Activated naive CD4-positive, alpha-beta T cell treated with anti-CD3 and anti-CD28 coated beads for 36 hours (primary cell): ENCODE results near the gene L3MBTL4. TPM values are rescaled to one million over a fixed set of nuclear protein-coding genes. Genes with fewer than 3 reads are reported as not detected.

Experiments used
- CTCF ChIA-PET: fragments of 350-600 bp; sonication (Branson Sonifier 250); formaldehyde crosslinking; loops from one replicate; lab custom pipeline; 2021; ENCODE audit warnings: antibody characterized with exemption; lab: Charles Lee
- DNase-seq: peaks from one replicate; pipeline ENCODE4 v3.0.0-alpha.2; 2020
- H3K27ac Mint-ChIP-seq: one replicate; pipeline ENCODE4 v1.8.0; 2021; ENCODE audit warnings: mild to moderate bottlenecking, mixed read lengths
- H3K27me3 Mint-ChIP-seq: one replicate; pipeline ENCODE4 v1.8.0; 2021; ENCODE audit warnings: low read depth, mixed read lengths
- H3K36me3 Mint-ChIP-seq: one replicate; pipeline ENCODE4 v1.8.0; 2021; ENCODE audit warnings: low read depth, mixed read lengths
- H3K4me1 Mint-ChIP-seq: one replicate; pipeline ENCODE4 v1.8.0; 2021; ENCODE audit warnings: low read depth, mixed read lengths
- H3K4me3 Mint-ChIP-seq: one replicate; pipeline ENCODE4 v1.8.0; 2021; ENCODE audit warnings: mild to moderate bottlenecking, moderate library complexity, mixed read lengths
- H3K9me3 Mint-ChIP-seq: one replicate; pipeline ENCODE4 v1.8.0; 2021; ENCODE audit warnings: mixed read lengths
- intact Hi-C: fragments of 100-400 bp; cut with micrococcal nuclease; formaldehyde crosslinking; loops from one replicate; pipeline ENCODE4 v1.15.1; 2023
- total RNA-seq, 2 experiments: library from RNA; stranded (reverse); gene quantifications; one replicate each; pipeline ENCODE4 v1.2.3, GENCODE V29; 2021

The L3MBTL4 gene
- total RNA-seq, 2 experiments from 2014 or later: 0.05 to 0.10 TPM

DNA sequence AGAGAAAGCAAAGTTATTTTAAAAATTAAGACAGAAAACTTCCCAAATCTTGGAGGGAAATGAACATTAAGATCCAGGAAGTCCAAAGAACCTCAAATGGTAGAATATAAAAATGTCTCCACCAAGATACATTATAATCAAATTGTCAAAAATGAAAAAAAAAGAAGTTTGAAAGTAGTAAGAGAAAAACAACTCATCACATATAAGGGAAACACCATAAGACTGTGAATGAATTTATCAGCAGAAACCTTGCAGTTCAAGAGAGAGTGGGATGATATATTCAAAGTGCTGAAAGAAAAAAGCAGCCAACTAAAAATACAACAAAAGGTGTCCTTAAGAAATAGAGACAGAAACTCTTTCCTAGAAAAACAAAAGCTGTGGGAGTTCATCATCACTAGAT is 73.0 kb downstream of the L3MBTL4 start:
- no peak for DNase-seq
- no peaks in the 10 kb centered on the region for H3K27me3 Mint-ChIP-seq

DNA sequence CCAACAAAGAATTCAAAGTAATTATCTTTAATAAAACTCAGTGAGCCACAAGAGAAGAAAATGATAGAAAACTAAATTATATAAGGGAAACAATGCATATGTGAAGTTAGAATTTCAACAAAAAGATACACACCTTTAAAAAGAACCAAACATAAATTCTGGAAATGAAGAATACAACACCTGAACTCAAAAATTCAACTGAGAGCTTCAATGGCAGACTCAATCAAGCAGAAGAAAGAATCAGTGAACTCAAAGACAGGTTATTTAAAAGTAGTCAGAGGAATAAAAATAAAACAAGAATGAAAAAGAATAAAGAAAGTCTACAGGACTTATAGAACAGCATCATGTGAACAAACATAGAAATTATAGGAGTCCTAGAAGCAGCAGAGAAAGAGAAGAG is 73.4 kb downstream of the L3MBTL4 start:
- CTCF ChIA-PET: no interaction called here
- peaks cover 20% of the 10 kb centered on the region for H3K9me3 Mint-ChIP-seq
- no peak overlapping the region for H3K27ac Mint-ChIP-seq
- no peak for DNase-seq
- intact Hi-C loops: no loop called here
- H3K36me3 Mint-ChIP-seq: peaks cover 2% of the 10 kb centered on the region
- no peaks in the 10 kb centered on the region for H3K27me3 Mint-ChIP-seq
- H3K4me3 Mint-ChIP-seq: no peak overlapping the region
- H3K4me1 Mint-ChIP-seq: no peaks in the 10 kb centered on the region

More for the DNA sequence above, 73.0 kb downstream of the L3MBTL4 start:
- intact Hi-C loops: no loop called here
- Mint-ChIP-seq H3K4me3 (no peak overlapping the region), H3K9me3 (peaks cover 20% of the 10 kb centered on the region), H3K4me1 (no peaks in the 10 kb centered on the region), H3K36me3 (peaks cover 2% of the 10 kb centered on the region), H3K27ac (no peak overlapping the region)
- CTCF ChIA-PET: interaction anchor here (0.6 to 0.8 kb wide), 2 partner anchors 11 to 727 kb away, joined by 3 read pairs; no protein-coding TSS in a partner anchor

GRCh38 chr18:6340121-6340520 is 74.6 kb downstream of the L3MBTL4 start:
- Mint-ChIP-seq H3K4me1 (no peaks in the 10 kb centered on the region), H3K9me3 (peaks cover 22% of the 10 kb centered on the region), H3K36me3 (peaks cover 2% of the 10 kb centered on the region), H3K4me3 (no peak overlapping the region), H3K27me3 (no peaks in the 10 kb centered on the region), H3K27ac (no peak overlapping the region)
- no peak for DNase-seq
- intact Hi-C loops: no loop called here
- CTCF ChIA-PET: no interaction called here

DNA sequence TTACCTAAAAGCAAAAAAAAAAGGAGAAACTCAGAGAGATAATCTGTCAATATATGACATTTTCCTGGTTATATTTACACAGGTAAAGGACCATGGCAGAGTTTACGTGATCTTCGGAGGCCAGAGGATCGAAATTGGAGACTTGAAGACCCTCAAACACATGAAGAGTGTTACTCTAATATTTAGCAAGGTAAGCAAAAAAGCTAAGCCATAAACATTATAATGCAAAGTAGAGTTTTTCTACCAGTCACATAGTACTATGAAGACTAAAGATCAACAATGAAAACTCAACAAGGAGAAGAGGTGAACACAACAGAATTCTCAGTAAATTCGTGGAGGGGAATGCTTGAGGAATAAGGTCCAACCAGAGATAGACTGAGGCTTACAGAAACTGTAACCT is 78.5 kb downstream of the L3MBTL4 start:
- no peak for DNase-seq
- Mint-ChIP-seq H3K27me3 (no peaks in the 10 kb centered on the region), H3K9me3 (peaks cover 17% of the 10 kb centered on the region), H3K4me1 (no peaks in the 10 kb centered on the region), H3K36me3 (no peaks in the 10 kb centered on the region), H3K4me3 (no peak overlapping the region), H3K27ac (no peak overlapping the region)
- intact Hi-C loops: no loop called here
- CTCF ChIA-PET: no interaction called here

DNA sequence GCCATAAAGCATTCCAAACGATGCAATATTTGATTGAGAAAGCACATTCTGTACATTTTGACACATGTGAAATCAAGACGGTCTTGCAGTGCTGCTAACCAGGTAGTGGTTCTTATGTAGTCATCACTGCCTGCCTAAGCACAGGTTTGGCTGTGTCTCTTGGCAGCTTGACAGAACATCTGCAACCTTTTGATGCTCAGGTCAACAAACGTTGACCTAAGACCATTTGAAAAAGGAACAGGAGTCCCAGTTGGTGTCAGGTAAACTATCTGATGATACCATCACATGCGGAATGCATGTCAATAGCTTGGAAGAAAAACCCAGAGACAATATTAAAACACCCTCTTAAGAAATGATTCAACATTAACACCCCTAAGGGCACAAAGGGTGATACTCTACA is 80.7 kb downstream of the L3MBTL4 start:
- no peak for DNase-seq
- CTCF ChIA-PET: no interaction called here
- Mint-ChIP-seq H3K36me3 (no peaks in the 10 kb centered on the region), H3K27ac (no peak overlapping the region), H3K27me3 (no peaks in the 10 kb centered on the region), H3K4me1 (no peaks in the 10 kb centered on the region), H3K4me3 (no peak overlapping the region), H3K9me3 (peaks cover 8% of the 10 kb centered on the region)
- intact Hi-C loops: no loop called here

- no peaks in the 10 kb centered on the region for H3K27me3 Mint-ChIP-seq
- no peaks in the 10 kb centered on the region for H3K4me1 Mint-ChIP-seq
- H3K27ac Mint-ChIP-seq: no peak overlapping the region
- H3K4me3 Mint-ChIP-seq: no peak overlapping the region
- DNase-seq: no peak
- CTCF ChIA-PET: interaction anchor here (1.0 kb wide), 1 partner anchor 10 kb away, joined by 3 read pairs; no protein-coding TSS in a partner anchor
- H3K9me3 Mint-ChIP-seq: peaks cover 5% of the 10 kb centered on the region
- intact Hi-C loops: no loop called here
- H3K36me3 Mint-ChIP-seq: no peaks in the 10 kb centered on the region
Observed at GRCh38 chr18:6331872-6332271, 82.8 kb downstream of the L3MBTL4 start.

GRCh38 chr18:6330786-6331185 is 83.9 kb downstream of the L3MBTL4 start:
- CTCF ChIA-PET: interaction anchor here (1.0 kb wide), 1 partner anchor 11 kb away, joined by 3 read pairs; no protein-coding TSS in a partner anchor
- intact Hi-C loops: no loop called here
- Mint-ChIP-seq H3K27me3 (no peaks in the 10 kb centered on the region), H3K27ac (no peak overlapping the region), H3K4me3 (no peak overlapping the region), H3K9me3 (peaks cover 5% of the 10 kb centered on the region), H3K4me1 (no peaks in the 10 kb centered on the region), H3K36me3 (no peaks in the 10 kb centered on the region)
- no peak for DNase-seq

DNA sequence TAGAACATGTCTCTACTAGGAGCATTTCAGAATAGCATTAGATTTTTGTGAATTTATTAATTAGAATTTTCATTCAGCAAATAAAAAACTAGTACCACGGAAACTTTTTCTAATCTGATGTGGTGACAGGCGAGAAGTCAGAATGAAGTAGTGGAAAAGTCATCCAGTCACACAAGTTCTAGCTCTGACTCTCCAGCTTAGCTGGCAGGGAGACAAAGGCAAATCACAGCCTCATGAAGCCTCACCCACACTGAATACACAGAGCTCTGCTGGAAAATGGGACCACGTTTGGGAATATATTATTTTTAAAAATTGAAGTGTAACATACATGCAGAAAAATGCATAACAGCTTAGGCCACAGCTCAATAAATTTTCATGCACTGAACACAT is 86.1 kb downstream of the L3MBTL4 start:
- H3K4me1 Mint-ChIP-seq: no peaks in the 10 kb centered on the region
- H3K4me3 Mint-ChIP-seq: no peak overlapping the region
- H3K27ac Mint-ChIP-seq: no peak overlapping the region
- peaks cover 2% of the 10 kb centered on the region for H3K9me3 Mint-ChIP-seq
- CTCF ChIA-PET: no interaction called here
- H3K36me3 Mint-ChIP-seq: no peaks in the 10 kb centered on the region
- H3K27me3 Mint-ChIP-seq: no peaks in the 10 kb centered on the region
- DNase-seq: no peak
- intact Hi-C loops: no loop called here

DNA sequence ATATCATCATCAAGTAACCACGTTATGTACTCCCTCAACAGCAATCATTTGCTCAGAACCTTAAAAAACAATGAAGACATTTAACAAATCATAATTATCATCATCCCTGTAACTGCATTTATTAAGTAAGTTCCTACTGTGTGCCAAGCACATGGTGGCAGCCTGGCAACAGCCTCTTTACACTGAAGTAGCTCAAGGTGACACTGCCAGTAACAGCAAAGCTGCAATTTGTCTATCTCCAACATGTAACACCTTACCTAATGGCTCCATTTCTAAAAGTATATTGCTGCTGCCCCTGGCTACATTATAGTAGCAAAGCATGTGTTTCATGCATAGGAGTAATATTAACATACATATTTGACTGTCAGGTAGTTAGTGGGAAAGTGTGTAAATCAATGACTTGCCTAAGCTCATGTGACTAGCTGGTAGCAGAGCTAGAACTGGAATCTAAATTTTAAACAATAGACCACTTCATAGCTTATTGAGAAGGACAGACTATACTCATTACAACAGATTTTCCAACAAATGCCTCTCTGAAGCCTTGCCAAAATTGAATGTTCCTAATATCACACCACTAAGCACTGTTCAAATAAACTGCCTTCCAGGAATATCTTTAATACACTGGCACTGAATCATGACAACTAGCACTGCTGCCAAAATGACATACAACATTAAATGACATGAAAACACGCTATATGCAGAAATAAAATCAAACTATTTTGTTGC is 86.7 kb downstream of the L3MBTL4 start:
- DNase-seq: no peak
- Mint-ChIP-seq H3K4me1 (no peaks in the 10 kb centered on the region), H3K36me3 (no peaks in the 10 kb centered on the region), H3K9me3 (peaks cover 8% of the 10 kb centered on the region), H3K27ac (no peak overlapping the region), H3K4me3 (no peak overlapping the region), H3K27me3 (no peaks in the 10 kb centered on the region)
- intact Hi-C loops: no loop called here
- CTCF ChIA-PET: no interaction called here

GRCh38 chr18:6327485-6327884 is 87.2 kb downstream of the L3MBTL4 start:
- intact Hi-C loops: no loop called here

GRCh38 chr18:6326566-6326965 is 88.1 kb downstream of the L3MBTL4 start:
- no peak overlapping the region for H3K4me3 Mint-ChIP-seq
- no peak overlapping the region for H3K27ac Mint-ChIP-seq
- H3K9me3 Mint-ChIP-seq: peaks cover 19% of the 10 kb centered on the region
- H3K36me3 Mint-ChIP-seq: no peaks in the 10 kb centered on the region
- no peaks in the 10 kb centered on the region for H3K27me3 Mint-ChIP-seq
- CTCF ChIA-PET: no interaction called here
- intact Hi-C loops: no loop called here
- no peaks in the 10 kb centered on the region for H3K4me1 Mint-ChIP-seq
- DNase-seq: no peak

More at GRCh38 chr18:6327485-6327884, 87.2 kb downstream of the L3MBTL4 start:
- no peaks in the 10 kb centered on the region for H3K4me1 Mint-ChIP-seq
- peaks cover 14% of the 10 kb centered on the region for H3K9me3 Mint-ChIP-seq
- no peaks in the 10 kb centered on the region for H3K27me3 Mint-ChIP-seq
- no peaks in the 10 kb centered on the region for H3K36me3 Mint-ChIP-seq
- CTCF ChIA-PET: no interaction called here
- no peak for DNase-seq
- H3K27ac Mint-ChIP-seq: no peak overlapping the region
- H3K4me3 Mint-ChIP-seq: no peak overlapping the region

- no peak for DNase-seq
- Mint-ChIP-seq H3K9me3 (peaks cover 26% of the 10 kb centered on the region), H3K27me3 (no peaks in the 10 kb centered on the region), H3K36me3 (no peaks in the 10 kb centered on the region), H3K4me3 (no peak overlapping the region), H3K4me1 (no peaks in the 10 kb centered on the region), H3K27ac (no peak overlapping the region)
- intact Hi-C loops: no loop called here
- CTCF ChIA-PET: no interaction called here
Observed at GRCh38 chr18:6323319-6323889, 91.3 kb downstream of the L3MBTL4 start.
